Activated gamma-delta T cell treated with anti-CD3 and anti-CD28 coated beads, Interleukin-2, amount 50 U/mL, for 16 hours (primary cell): ENCODE results near the gene CD72.
"Not testable (repeated sequence)": the region's sequence is repeated elsewhere in the genome, so short reads cannot be mapped to it uniquely, and the experiment has no call there.

ENCODE experiments used
- DNase-seq: peaks from one replicate; pipeline ENCODE4 v3.0.0-alpha.2; 2020; ENCODE audit warnings: low read depth

Gene CD72

GRCh38 chr9:35616681-35617459 is 1.3 kb downstream of the CD72 start:
- DNase-seq = peak; percentile 57

DNA sequence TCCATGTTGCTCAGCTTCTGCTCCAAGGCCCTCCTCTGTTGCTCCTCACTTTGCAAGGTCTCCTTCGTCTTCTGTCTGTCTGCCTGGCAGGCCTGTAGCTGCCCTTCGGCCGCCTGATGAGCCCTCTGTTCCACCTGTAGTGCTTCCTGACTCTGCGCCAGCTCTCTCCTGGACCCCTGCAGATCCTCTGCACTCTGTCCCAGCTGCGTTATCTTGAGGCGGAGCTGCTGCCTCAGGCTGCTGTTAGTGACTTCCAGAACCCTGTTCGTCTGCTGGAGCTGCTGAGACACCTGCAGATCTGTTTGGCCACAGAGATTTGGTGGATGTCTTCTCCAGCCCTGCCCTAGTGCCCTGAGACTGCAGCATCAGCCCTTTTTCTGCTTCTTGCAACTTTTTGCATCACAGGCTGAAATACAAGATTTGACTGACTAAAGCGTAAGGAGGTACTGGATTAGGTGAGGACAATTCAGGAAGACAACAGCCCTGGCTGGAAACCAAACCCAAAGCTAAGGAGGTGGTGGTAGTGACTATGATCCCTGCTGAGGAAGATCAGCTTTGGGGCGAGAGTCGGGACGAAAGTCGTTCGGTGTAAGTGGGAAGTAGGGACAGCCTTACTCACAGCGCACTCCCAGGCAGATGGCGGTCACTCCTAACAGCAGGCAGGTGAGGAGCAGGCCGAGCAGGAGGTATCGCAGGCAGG is 2.1 kb downstream of the CD72 start:
- DNase-seq = no peak

GRCh38 chr9:35612843-35613242 is 5.4 kb downstream of the CD72 start:
- DNase-seq = no peak

- not testable (repeated sequence) for DNase-seq
Measured at GRCh38 chr9:35612066-35612465, 6.1 kb downstream of the CD72 start.

GRCh38 chr9:35611230-35611797 is 6.9 kb downstream of the CD72 start:
- peak; percentile 37 for DNase-seq

DNA sequence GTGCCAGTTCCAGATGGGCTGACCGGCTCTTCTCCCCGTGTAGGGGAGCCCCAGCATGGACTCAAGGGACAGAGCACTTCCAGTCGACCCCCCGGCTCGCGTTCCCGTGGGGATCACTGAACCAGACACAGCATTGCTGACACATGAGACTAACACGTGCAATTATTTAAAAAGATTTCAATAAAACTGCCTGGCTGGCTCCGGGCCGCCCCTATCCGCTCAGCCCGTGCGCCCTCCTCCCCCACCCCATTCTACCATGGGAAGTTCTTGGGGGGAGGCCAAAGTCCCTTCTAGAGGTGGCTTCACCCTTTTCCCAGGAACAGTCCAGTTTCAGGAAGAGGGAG is 8.4 kb downstream of the CD72 start:
- no peak for DNase-seq

DNA sequence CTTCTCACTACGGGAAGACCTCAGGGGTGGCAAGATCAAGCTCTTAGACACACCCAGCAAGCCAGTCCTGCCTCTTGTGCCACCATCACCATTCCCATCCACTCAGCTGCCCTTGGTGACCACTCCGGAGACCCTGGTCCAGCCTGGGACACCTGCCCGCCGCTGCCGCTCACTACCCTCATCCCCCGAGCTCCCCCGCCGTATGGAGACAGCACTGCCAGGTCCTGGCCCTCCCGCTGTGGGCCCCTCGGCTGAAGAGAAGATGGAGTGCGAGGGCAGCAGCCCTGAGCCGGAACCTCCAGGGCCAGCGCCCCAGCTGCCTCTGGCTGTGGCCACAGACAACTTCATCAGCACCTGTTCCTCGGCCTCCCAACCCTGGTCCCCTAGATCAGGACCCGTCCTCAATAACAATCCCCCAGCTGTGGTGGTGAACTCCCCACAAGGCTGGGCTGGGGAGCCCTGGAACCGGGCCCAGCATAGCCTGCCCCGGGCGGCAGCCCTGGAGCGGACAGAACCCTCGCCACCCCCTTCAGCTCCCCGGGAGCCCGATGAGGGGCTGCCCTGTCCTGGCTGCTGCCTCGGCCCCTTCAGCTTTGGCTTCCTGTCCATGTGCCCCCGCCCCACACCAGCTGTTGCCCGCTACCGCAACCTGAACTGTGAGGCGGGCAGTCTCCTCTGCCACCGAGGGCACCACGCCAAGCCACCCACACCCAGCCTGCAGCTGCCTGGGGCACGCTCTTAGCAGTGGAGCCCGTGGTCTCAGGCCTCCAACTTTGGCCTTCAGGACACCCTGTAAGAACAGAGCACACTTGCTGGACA is 9.0 kb downstream of the CD72 start:
- no peak for DNase-seq

DNA sequence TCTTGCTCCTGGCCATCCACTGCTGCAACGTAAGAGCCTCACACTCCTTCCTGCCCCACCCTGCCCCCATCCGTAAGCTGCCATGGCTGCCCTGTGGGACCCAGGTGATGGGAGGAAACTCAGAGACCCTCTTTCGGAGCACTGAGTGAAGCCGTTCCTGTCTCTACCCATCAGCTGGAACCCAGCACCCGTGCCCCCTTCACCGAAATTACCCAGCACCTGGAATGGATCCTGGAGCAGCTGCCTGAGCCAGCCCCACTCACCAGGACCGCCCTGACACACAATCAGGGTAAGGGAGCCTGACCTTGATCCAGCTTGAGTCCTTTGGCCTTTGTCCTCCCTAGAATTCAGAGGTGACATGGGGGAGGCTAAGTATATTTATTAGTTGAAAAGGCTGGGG is 10.0 kb downstream of the CD72 start:
- no peak for DNase-seq

DNA sequence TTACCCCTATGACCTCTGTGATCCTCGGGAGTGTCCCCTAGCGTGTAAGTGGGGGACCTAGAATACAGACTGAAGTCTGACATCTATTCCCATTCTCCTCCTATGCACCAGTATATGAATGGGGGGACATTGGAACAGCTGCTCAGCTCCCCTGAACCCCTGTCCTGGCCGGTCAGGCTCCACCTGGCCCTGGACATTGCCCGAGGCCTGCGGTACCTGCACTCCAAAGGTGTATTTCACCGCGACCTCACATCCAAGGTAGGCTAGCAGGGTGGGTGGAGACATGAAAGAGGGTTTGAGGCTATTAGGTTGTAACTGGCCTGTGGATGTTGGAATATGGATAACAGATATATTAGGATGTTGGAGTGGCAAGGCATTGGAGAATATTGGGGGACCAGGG is 11.5 kb downstream of the CD72 start:
- DNase-seq = no peak

DNA sequence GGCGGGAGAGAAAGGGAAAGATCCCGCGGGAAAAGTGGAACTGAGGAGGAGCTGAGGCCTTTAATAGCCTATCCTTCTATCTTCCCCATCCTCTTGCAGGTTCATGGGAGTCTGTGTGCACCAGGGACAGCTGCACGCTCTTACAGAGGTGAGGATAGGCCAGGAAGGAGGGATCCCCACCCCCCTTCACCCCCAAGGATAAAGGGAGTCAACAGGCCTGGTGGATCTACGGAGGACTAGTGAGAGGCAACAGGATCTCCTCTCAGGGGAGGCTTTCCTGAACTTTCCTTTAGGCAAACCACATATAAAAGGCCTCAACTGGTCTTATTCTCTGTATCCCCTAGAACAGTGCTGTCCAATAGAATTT is 12.1 kb downstream of the CD72 start:
- DNase-seq = no peak

- no peak for DNase-seq
Measured at GRCh38 chr9:35605351-35606137, 12.7 kb downstream of the CD72 start.

GRCh38 chr9:35604578-35605350 is 13.4 kb downstream of the CD72 start, which contains the start of gene TESK1:
TSS of gene TESK1 (plus strand) at chr9:35605262. CDS start at chr9:35605620, 358 bp downstream.
- DNase-seq = peak; percentile 70

- peak; percentile 99 for DNase-seq
Measured at GRCh38 chr9:35603986-35604577, 14.1 kb downstream of the CD72 start.

GRCh38 chr9:35603506-35603985 is 14.7 kb downstream of the CD72 start:
- no peak for DNase-seq

DNA sequence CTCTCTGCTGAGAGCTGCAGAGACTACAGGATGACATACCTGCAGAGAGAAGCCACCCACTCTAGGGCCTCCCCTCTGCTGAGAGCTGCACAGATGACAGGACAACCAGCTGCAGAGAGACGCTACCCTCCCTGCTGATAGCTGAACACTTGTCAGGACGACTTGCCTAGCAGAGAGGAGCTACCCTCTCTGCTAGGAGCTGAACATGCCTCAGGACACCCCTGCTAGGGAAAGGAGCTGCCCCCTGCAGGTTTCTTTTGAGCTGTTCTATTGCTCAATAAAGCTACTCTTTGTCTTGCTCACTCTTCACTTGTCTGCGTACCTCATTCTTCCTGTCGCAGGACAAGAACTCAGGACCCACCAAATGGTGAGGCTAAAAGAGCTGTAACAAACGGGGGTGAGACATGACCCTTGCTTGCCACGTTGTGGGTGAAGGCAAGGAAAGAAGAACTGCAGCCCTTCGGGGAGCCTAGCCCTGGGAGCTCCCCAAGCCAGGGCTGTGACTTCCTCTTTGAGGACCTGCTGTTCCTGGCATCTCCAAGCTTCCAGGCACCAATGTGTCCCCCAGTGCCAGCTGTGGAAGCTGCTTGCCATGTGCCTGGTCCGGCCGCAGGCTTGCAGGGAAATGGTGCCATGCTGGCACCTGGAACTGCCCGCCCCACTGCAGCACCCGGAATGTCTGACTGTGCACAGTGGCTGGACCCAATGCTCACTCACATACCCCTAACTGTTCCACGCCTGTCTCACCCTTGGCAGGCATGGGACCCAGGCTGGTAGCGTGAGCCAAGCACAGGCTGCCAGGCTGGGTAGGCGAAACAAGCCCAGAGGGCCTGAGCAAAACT is 18.2 kb downstream of the CD72 start:
- DNase-seq = no peak

GRCh38 chr9:35598866-35599590 is 19.2 kb downstream of the CD72 start:
- no peak for DNase-seq

DNA sequence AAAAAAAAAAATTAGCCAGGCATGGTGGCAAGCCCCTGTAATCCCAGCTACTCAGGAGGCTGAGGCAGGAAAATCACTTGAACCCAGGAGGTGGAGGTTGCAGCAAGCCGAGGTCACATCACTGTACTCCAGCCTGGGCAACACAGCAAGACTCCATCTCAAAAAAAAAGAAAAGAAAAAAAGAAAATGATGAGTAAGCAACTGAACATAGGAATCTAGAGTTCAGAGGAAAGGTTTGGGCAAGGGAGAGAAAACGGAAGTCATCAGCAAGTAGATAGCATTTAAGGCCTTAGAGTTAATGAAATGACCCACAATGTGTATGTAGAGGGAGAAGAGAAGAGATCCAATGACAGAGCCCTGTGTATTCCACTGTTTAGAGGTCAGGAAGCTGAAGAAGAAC is 21.3 kb downstream of the CD72 start:
- not testable (repeated sequence) for DNase-seq

GRCh38 chr9:35594471-35594870 is 23.7 kb downstream of the CD72 start:
- DNase-seq = no peak

DNA sequence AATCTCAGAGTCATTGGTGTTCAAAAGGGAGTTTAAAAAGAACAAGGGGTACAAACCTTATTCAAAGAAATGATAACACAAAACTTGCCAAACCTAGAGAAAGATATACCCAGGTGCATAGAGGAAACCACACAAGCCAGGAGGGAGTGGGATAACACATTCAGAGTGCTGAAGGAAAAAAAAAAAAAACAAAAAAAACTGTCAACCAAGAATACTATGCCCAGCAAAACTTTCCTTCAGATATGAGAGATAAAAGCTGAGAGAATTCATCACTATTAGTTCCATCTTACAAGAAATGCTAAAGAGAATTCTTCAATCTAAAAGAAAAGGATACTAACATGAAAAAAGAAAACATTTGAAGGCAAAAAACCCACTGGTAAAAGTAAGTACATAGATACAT is 24.6 kb downstream of the CD72 start:
- DNase-seq = no peak
